HG03066 (cell line): Measurements from ENCODE around the gene TMEM161A.
"Not testable (repeated sequence)": the region's sequence is repeated elsewhere in the genome, so short reads cannot be mapped to it uniquely, and the experiment has no call there.

Source experiments
- ATAC-seq: cut with Tn5 transposase; IDR thresholded peaks from one replicate; pipeline ENCODE4 v1.9.1; 2021; ENCODE audit warnings: low read depth; ENCODE audit not compliant: unreplicated experiment

TMEM161A gene

GRCh38 chr19:19123386-19123785, 14.9 kb downstream of the TMEM161A start:
- ATAC-seq, result no peak

GRCh38 chr19:19122902-19123301, 15.4 kb downstream of the TMEM161A start:
- no peak for ATAC-seq

- no peak for ATAC-seq
Measured at GRCh38 chr19:19121371-19121770, 16.9 kb downstream of the TMEM161A start.

GRCh38 chr19:19120308-19121231, 17.7 kb downstream of the TMEM161A start:
- no peak for ATAC-seq

- ATAC-seq, result no peak
Measured at GRCh38 chr19:19119325-19120237, 18.7 kb downstream of the TMEM161A start.

- ATAC-seq, result no peak
Measured at GRCh38 chr19:19115954-19116353, 22.3 kb downstream of the TMEM161A start.

GRCh38 chr19:19113040-19113626, 25.1 kb downstream of the TMEM161A start:
- ATAC-seq, result no peak

GRCh38 chr19:19111967-19112580, 26.2 kb downstream of the TMEM161A start:
- ATAC-seq, result no peak

GRCh38 chr19:19111136-19111835, 27.0 kb downstream of the TMEM161A start:
- no peak for ATAC-seq

- no peak for ATAC-seq
Measured at GRCh38 chr19:19110410-19111135, 27.7 kb downstream of the TMEM161A start.

- ATAC-seq, result no peak
Measured at GRCh38 chr19:19109601-19110000, 28.7 kb downstream of the TMEM161A start.

GRCh38 chr19:19107654-19108053, 30.6 kb downstream of the TMEM161A start:
- ATAC-seq, result no peak

- not testable (repeated sequence) for ATAC-seq
Measured at GRCh38 chr19:19106938-19107337, 31.3 kb downstream of the TMEM161A start.

- ATAC-seq, result no peak
Measured at GRCh38 chr19:19106056-19106551, 32.2 kb downstream of the TMEM161A start.

GRCh38 chr19:19105365-19106055, 32.8 kb downstream of the TMEM161A start:
- no peak for ATAC-seq

- no peak for ATAC-seq
Measured at GRCh38 chr19:19103167-19103566, 35.1 kb downstream of the TMEM161A start.

- ATAC-seq, result not testable (repeated sequence)
Measured at GRCh38 chr19:19102566-19102965, 35.7 kb downstream of the TMEM161A start.

GRCh38 chr19:19101540-19101939, 36.7 kb downstream of the TMEM161A start:
- no peak for ATAC-seq
